Colonic mucosa (tissue), 4 donors: ENCODE measurements around the gene TMEM95. TPM values are rescaled to one million over a fixed set of nuclear protein-coding genes. Genes with fewer than 3 reads are reported as not detected.

Experiments used
- DNase-seq: peaks from one replicate; pipeline ENCODE4 v3.0.0-alpha.2; 2020
- H3K27ac ChIP-seq: fragments of 200-600 bp; one replicate; pipeline ENCODE4 v1.8.0; 2021
- H3K27me3 ChIP-seq: fragments of 200-600 bp; one replicate; pipeline ENCODE4 v1.8.0; 2021
- H3K36me3 ChIP-seq: fragments of 200-600 bp; one replicate; pipeline ENCODE4 v1.8.0; 2021
- H3K4me1 ChIP-seq: fragments of 200-600 bp; one replicate; pipeline ENCODE4 v1.8.0; 2021; ENCODE audit warnings: mild to moderate bottlenecking
- H3K4me3 ChIP-seq: fragments of 200-600 bp; one replicate; pipeline ENCODE4 v1.8.0; 2021
- H3K9ac ChIP-seq, 2 donors: one replicate each; pipeline ENCODE4 v1.7.0; 2013; ENCODE audit warnings: control low read depth in 2 of 2, low read depth in 2 of 2, low read length in 2 of 2
- H3K9me3 ChIP-seq: fragments of 200-600 bp; one replicate; pipeline ENCODE4 v1.8.0; 2021
- CTCF ChIP-seq: fragments of 200-600 bp; IDR thresholded peaks from one replicate; pipeline ENCODE4 v1.8.0; 2022; ENCODE audit warnings: antibody characterized with exemption, mild to moderate bottlenecking
- intact Hi-C: fragments of 100-400 bp; cut with DNase I; formaldehyde crosslinking; loops from one replicate; pipeline ENCODE4 v1.14.1; 2022
- total RNA-seq, 2 donors: library from RNA; stranded (reverse); fragmentation: NEBNext Ultra II Directional in 1 of 2; extraction: Animal tissue kit (Norgen Biotek cat#: 25700) in 1 of 2; gene quantifications; one replicate each; pipeline ENCODE4 v1.2.1, GENCODE V29; 2021
- donor health status: healthy.
- donor health status: DM: no; HTN: no; CAD: no.
- donor health status: DM: no; HTN: no; CAD: no.

Gene TMEM95
- total RNA-seq, 2 donors from 2014 or later = not detected

- intact Hi-C loops = no loop called here
- H3K27me3 ChIP-seq = peaks cover 8% of the 10 kb centered on the region
- peak overlapping the region; percentile 83 for H3K27ac ChIP-seq
- no peaks in the 10 kb centered on the region for H3K36me3 ChIP-seq
- H3K9ac ChIP-seq = peak overlapping the region; percentile 79 to 87
- H3K9me3 ChIP-seq = no peaks in the 10 kb centered on the region
- no peak for TF ChIP-seq CTCF
- peaks cover 5% of the 10 kb centered on the region for H3K4me1 ChIP-seq
- H3K4me3 ChIP-seq = peak overlapping the region; percentile 44
- peak; percentile 80 for DNase-seq
Observed at GRCh38 chr17:7403043-7403726, 48.2 kb downstream of the TMEM95 start.

GRCh38 chr17:7403727-7403976 lies 48.7 kb downstream of the TMEM95 start:
- intact Hi-C loops = no loop called here

GRCh38 chr17:7403977-7404736 lies 49.2 kb downstream of the TMEM95 start, which contains the start of gene TMEM256:
Gene TMEM256, minus strand, starts transcription at chr17:7404097. Its CDS starts 13 bp downstream, at chr17:7404084.
- Histone ChIP-seq H3K9me3 (no peaks in the 10 kb centered on the region), H3K27ac (peak within 1 kb of the TSS; percentile 83), H3K4me3 (peak within 1 kb of the TSS; percentile 44), H3K9ac (peak within 1 kb of the TSS; percentile 79 to 87), H3K36me3 (no peaks in the 10 kb centered on the region), H3K4me1 (peaks cover 5% of the 10 kb centered on the region), H3K27me3 (peaks cover 8% of the 10 kb centered on the region)
- peak; percentile 99 for DNase-seq
- intact Hi-C loops = no loop called here
- TF ChIP-seq CTCF = no peak

More at GRCh38 chr17:7403727-7403976, 48.7 kb downstream of the TMEM95 start:
- Histone ChIP-seq H3K4me3 (peak overlapping the region; percentile 44), H3K27me3 (peaks cover 8% of the 10 kb centered on the region), H3K9me3 (no peaks in the 10 kb centered on the region), H3K4me1 (peaks cover 5% of the 10 kb centered on the region), H3K36me3 (no peaks in the 10 kb centered on the region), H3K27ac (peak overlapping the region; percentile 83), H3K9ac (peak overlapping the region; percentile 79 to 87)
- no peak for DNase-seq
- TF ChIP-seq CTCF = no peak

- peaks cover 8% of the 10 kb centered on the region for H3K27me3 ChIP-seq
- H3K27ac ChIP-seq = peak overlapping the region; percentile 55
- H3K4me1 ChIP-seq = peaks cover 5% of the 10 kb centered on the region
- no peaks in the 10 kb centered on the region for H3K36me3 ChIP-seq
- peak overlapping the region; percentile 44 for H3K4me3 ChIP-seq
- H3K9ac ChIP-seq = peak overlapping the region; percentile 26 to 69
- no peaks in the 10 kb centered on the region for H3K9me3 ChIP-seq
- no peak for TF ChIP-seq CTCF
- intact Hi-C loops = no loop called here
- DNase-seq = peak; percentile 55
Observed at GRCh38 chr17:7404737-7405349, 49.9 kb downstream of the TMEM95 start.

- H3K27ac ChIP-seq = peak overlapping the region; percentile 55
- peaks cover 5% of the 10 kb centered on the region for H3K4me1 ChIP-seq
- H3K9me3 ChIP-seq = no peaks in the 10 kb centered on the region
- intact Hi-C loops = no loop called here
- peak overlapping the region; percentile 44 for H3K4me3 ChIP-seq
- peak overlapping the region; percentile 32 to 69 for H3K9ac ChIP-seq
- no peaks in the 10 kb centered on the region for H3K36me3 ChIP-seq
- no peak for TF ChIP-seq CTCF
- peaks cover 8% of the 10 kb centered on the region for H3K27me3 ChIP-seq
- DNase-seq = no peak
Observed at GRCh38 chr17:7405350-7406234, 50.6 kb downstream of the TMEM95 start.
